Measurements from ENCODE around the gene MAGI2. TPM values are rescaled to one million over a fixed set of nuclear protein-coding genes. Genes with fewer than 3 reads are reported as not detected.

Gene MAGI2
- total RNA-seq, 1 experiment from 2014 or later: 0.07 TPM

GRCh38 chr7:78842068-78842467 is 611.4 kb downstream of the MAGI2 start:
- intact Hi-C loops (cut with micrococcal nuclease): no loop called here
- ChIA-PET CTCF (no interaction called here), POLR2A (no interaction called here)
- Mint-ChIP-seq H3K4me3 (ENCODE audit: unreplicated experiment) (no peak overlapping the region), H3K27ac (ENCODE audit: low read depth, unreplicated experiment) (no peak overlapping the region), H3K9me3 (ENCODE audit: unreplicated experiment) (no peaks in the 10 kb centered on the region), H3K27me3 (ENCODE audit: insufficient read depth, unreplicated experiment) (peaks cover 45% of the 10 kb centered on the region), H3K4me1 (ENCODE audit: insufficient read depth, unreplicated experiment) (no peaks in the 10 kb centered on the region), H3K36me3 (ENCODE audit: insufficient read depth, unreplicated experiment) (no peaks in the 10 kb centered on the region)
- no peak for TF ChIP-seq CTCF (IDR thresholded peaks at IDR 0.05; ENCODE audit: unreplicated experiment)
- no peak for DNase-seq (ENCODE audit: unreplicated experiment)
- no TSS peak for BruUV-seq (replicated peaks)

- no peak for TF ChIP-seq CTCF (IDR thresholded peaks at IDR 0.05; ENCODE audit: unreplicated experiment)
- Mint-ChIP-seq H3K4me3 (ENCODE audit: unreplicated experiment) (no peak overlapping the region), H3K27ac (ENCODE audit: low read depth, unreplicated experiment) (no peak overlapping the region), H3K36me3 (ENCODE audit: insufficient read depth, unreplicated experiment) (no peaks in the 10 kb centered on the region), H3K27me3 (ENCODE audit: insufficient read depth, unreplicated experiment) (peaks cover 60% of the 10 kb centered on the region), H3K9me3 (ENCODE audit: unreplicated experiment) (no peaks in the 10 kb centered on the region), H3K4me1 (ENCODE audit: insufficient read depth, unreplicated experiment) (no peaks in the 10 kb centered on the region)
- intact Hi-C loops (cut with micrococcal nuclease): no loop called here
- no peak for DNase-seq (ENCODE audit: unreplicated experiment)
- ChIA-PET CTCF (no interaction called here), POLR2A (no interaction called here)
- BruUV-seq (replicated peaks): no TSS peak
Observed at GRCh38 chr7:78835897-78836296, 617.6 kb downstream of the MAGI2 start.

- no peak for DNase-seq (ENCODE audit: unreplicated experiment)
- Mint-ChIP-seq H3K27me3 (ENCODE audit: insufficient read depth, unreplicated experiment) (peaks cover 26% of the 10 kb centered on the region), H3K27ac (ENCODE audit: low read depth, unreplicated experiment) (no peak overlapping the region), H3K9me3 (ENCODE audit: unreplicated experiment) (no peaks in the 10 kb centered on the region), H3K4me3 (ENCODE audit: unreplicated experiment) (no peak overlapping the region), H3K4me1 (ENCODE audit: insufficient read depth, unreplicated experiment) (no peaks in the 10 kb centered on the region), H3K36me3 (ENCODE audit: insufficient read depth, unreplicated experiment) (no peaks in the 10 kb centered on the region)
- intact Hi-C loops (cut with micrococcal nuclease): no loop called here
- no peak for TF ChIP-seq CTCF (IDR thresholded peaks at IDR 0.05; ENCODE audit: unreplicated experiment)
- ChIA-PET POLR2A (no interaction called here), CTCF (no interaction called here)
- BruUV-seq (replicated peaks): no TSS peak
Observed at GRCh38 chr7:78828317-78828716, 625.1 kb downstream of the MAGI2 start.

GRCh38 chr7:78803501-78804127 is 649.9 kb downstream of the MAGI2 start:
- no peak overlapping the region for H3K27ac Mint-ChIP-seq (ENCODE audit: low read depth, unreplicated experiment)
- ChIA-PET CTCF (no interaction called here), POLR2A (no interaction called here)
- no peak overlapping the region for H3K4me3 Mint-ChIP-seq (ENCODE audit: unreplicated experiment)
- no peaks in the 10 kb centered on the region for H3K4me1 Mint-ChIP-seq (ENCODE audit: insufficient read depth, unreplicated experiment)
- H3K9me3 Mint-ChIP-seq (ENCODE audit: unreplicated experiment): no peaks in the 10 kb centered on the region
- no peaks in the 10 kb centered on the region for H3K36me3 Mint-ChIP-seq (ENCODE audit: insufficient read depth, unreplicated experiment)
- DNase-seq (ENCODE audit: unreplicated experiment): no peak
- no peak for TF ChIP-seq CTCF (IDR thresholded peaks at IDR 0.05; ENCODE audit: unreplicated experiment)
- peaks cover 8% of the 10 kb centered on the region for H3K27me3 Mint-ChIP-seq (ENCODE audit: insufficient read depth, unreplicated experiment)
- intact Hi-C loops (cut with micrococcal nuclease): no loop called here
- BruUV-seq (replicated peaks): no TSS peak

All from MCF 10A (cell line).